ENCODE data around the gene SSPN.

SSPN gene

DNA sequence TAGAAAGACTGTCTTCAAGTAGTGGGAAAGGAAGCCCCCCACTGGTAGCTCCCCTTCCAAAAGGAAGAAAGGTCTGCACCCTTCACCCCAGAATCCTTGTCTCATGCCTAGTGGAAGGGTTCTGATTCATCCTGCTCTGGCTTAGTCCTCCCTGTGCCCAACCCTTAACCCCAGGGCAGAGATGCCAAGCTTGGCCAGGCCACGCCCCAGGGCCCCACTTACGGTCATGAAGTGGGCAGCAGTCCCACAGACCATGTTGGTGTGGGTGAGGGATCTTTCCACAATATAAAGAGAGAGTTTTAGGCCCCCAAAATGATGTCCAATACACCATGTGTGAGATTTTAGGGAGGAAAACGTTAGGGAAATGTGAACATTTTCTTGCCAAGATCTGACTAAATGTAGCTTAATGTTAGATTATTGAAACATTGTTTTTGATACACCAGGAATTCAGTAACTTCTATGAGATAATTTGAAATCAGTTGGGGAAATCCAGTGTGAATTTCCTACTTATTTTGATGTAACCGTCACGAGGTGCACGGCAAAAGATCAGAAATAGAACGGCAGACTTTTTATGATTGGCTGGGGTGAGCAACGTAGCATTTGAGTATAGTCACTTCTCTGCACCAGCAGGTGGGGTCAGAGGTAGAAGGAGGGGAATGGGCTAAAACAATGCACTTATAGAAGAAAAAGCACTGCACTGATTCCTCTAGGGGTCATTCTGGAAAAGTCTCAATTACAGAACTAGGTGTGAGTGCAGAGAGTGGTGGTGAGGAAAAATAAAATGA is 8.2 kb upstream of the SSPN start:
- no peak for DNase-seq (ENCODE audit: low spot score)

DNA sequence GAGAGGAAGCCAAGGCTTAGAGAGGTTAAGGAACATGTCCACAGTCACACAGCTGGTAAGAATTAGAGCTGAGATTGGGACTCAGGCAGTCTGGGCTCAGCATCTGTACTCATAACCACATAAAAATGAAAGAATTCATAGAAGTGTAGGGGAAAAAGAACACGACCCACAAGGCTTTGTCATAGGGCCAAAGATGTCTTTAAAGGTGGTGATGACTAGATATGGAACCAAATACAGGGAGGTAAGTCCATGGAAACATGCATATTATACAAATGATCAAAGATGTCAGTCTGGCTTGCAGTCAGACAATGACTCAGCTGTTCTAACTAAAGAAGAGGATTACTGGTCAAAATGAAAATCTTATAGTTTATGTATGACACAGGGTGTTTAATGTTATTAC is 7.2 kb upstream of the SSPN start:
- no peak for DNase-seq (ENCODE audit: low spot score)

DNA sequence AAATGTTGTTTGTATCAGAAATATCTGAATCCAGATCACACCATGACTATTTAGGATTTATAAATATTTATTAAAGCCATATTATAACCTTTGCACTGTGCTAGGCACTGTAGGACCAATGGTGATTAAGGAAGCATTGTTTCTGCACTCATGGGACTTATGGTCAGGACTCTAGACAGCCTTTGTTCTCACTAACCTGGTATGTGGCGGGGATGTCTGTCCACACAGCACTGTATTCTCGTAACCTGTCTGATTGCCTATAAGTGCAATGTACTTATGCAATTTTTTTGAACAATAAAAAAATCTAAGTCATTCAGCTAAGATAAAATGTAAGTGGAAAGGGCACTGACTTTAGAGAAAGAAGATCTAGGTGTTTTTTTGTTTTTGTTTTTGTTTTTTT is 6.7 kb upstream of the SSPN start:
- DNase-seq (ENCODE audit: low spot score) = no peak

DNA sequence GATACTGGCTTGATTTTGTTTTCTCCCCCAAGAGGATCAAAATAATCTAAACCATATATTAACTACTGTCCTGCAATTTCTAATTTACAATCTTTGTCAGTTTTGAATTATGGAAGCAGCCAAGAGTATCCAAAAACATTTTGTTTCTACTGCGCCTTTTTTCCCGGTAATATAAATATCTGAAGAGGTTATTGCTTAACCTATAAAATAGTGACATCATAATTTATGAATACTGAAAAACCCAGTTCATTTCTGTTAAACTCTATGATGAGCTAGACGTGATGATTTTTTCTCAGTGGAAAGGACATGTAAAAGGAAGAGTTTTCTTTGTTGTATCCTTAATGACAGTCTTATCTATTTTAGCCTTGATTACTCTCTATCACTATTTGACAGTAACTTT is 3.2 kb upstream of the SSPN start:
- DNase-seq (ENCODE audit: low spot score) = no peak

DNA sequence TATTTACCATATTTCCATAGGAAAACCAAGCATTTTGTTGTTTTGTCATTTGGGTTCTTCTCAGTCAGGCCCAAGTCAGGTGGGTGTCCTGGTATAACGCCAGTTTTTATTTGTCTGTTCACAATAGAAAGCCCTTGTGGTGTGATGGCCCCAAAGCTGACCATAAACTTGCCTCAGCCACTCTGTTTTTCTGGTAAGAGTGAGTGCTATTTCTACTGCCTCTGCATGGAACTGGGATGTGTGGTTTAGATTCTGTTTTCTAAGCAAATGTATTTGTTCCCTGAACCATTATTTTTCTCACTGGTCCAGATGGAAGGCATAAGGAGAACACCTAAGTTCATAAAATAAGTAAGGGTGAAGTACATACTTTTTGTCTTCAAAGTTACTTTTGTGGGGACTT is 1.8 kb upstream of the SSPN start:
- no peak for DNase-seq (ENCODE audit: low spot score)

DNA sequence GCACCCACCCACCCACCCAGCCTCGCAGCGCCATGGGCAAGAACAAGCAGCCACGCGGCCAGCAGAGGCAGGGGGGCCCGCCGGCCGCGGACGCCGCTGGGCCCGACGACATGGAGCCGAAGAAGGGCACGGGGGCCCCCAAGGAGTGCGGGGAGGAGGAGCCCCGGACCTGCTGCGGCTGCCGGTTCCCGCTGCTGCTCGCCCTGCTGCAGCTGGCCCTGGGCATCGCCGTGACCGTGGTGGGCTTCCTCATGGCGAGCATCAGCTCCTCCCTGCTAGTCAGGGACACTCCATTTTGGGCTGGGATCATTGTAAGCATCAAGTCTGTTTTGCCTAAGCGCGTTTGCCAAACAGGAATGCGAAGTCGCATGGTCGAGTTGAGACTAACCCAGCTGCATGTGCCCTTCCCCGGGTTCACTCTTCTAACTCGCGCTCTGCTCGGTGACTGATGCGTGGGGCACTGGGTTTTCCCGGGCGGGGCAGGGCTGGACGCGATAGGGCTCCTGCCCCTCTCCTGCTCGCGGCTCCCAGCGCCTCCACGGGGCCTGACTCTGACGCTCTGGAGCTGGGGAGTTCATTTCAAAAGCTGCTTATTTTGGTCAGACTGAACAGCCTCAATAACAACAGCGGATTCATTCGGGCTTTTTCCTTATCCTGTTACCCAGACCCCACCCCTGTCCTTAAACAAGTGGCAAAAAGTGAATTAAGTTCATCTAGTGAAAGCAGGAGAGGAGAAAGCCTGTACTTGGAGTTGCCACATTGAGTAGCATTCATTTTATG is 458 bp downstream of the SSPN start:
- peak; percentile 19 for DNase-seq (ENCODE audit: low spot score)

DNA sequence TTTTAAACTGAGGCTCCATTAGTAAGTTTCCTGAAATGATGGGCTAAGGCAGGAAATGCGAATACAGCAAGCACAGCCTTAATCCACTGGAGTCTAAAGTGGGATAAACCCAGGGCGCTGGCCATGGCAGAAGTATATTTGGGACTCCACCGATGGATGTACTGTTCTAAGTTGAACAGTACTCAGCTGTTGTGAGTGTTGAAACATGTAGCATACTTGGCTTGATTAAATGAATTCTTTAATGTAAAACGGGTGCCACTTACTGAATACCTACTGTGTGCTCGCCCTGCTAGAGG is 996 bp downstream of the SSPN start:
- DNase-seq (ENCODE audit: low spot score) = no peak

DNA sequence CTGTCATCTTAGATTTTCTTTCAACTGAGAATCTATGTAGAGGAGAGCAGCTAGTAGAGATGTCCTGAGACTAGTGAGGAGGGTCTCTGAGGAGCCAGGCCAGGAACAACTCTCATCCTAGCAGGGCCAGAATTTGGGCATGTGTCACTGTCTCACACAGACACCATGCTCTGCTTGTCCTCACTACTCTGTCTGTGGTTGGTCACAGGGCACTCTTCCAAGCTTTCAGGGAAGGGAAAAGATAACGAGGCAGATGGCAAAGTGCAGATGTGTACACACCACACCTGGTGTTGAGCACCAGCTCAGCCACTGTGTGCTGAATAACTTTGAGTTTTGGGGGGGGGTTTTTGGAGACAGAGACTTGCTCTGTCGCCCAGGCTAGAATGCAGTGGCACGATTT is 2.5 kb downstream of the SSPN start:
- DNase-seq (ENCODE audit: low spot score) = no peak

DNA sequence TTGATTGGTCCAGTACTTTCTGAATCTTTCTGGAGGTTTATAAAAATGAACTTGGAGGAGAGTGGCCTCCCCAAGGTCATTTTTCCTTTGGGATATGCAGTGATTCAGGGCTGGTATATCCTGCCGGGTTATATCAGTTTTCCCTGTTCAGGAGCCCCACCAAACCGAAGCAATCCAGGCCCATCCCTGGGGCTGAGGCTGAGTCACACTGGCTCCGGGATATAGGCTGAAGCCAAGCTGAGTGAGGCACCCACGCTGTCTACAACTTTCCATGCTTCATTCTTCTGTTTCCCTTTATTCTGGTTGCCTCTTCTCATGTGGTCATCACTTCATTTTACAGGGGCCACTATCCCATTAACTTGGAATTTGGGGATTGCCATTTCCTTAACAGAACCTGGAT is 3.4 kb downstream of the SSPN start:
- DNase-seq (ENCODE audit: low spot score) = no peak

DNA sequence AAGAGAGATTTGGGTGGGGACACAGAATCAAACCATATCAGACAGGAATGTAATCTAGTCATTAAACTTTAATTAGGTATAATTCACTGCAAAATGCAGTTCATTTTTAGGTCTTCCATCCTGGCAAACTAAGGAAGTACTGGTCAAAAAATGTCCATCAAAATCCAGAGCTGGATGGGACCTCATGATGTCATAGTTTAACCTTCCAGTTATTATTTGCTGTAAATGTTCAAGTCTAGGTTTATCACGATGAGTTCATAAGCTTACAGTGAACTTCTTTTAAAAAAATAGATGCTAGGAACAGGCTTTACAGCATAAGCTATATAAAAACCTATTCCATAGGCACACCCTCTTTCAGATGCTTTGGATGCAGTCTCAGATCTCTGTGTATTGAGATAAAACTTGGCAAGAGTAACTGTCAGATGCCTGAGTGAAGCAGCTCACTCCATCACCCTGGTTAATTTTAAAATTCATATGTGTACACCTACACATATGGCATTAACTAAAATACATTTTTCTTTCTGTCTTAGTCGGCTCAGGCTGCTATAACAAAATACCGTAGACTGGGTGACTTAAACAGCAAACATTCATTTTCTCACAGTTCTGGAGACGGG is 7.9 kb downstream of the SSPN start:
- DNase-seq (ENCODE audit: low spot score) = no peak

DNA sequence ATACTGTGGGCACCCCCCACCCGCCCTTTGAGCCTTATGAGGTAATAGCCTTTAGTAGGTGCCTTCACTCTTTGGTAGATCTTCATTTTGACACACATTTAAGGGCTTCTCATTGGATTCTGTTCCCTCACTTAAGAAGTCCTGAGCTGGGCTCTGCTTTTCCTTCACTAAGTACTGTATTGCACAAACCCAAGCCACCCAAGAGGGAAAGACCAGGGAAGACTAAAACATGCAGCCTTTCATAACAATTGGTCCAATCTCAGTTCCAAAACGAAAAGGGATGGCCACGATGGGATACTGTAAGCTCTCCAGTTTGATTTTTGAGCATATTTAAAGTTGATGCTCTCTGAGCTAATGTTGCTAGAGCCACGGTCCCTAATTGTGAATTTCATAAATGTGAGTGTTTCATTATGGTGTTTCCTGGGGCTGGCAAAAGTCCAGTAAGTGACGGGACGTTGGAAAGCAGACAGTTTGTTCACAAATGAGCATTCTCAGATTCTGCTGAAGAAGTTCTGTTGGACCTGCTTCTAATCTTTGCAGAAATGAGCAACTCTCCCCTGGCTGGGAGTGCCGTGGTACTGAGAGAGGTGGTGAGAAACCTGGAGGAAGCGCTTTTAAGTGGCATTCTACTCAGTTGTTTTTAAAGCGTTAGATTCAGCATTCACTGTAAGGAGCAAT is 9.4 kb downstream of the SSPN start:
- no peak for DNase-seq (ENCODE audit: low spot score)

DNA sequence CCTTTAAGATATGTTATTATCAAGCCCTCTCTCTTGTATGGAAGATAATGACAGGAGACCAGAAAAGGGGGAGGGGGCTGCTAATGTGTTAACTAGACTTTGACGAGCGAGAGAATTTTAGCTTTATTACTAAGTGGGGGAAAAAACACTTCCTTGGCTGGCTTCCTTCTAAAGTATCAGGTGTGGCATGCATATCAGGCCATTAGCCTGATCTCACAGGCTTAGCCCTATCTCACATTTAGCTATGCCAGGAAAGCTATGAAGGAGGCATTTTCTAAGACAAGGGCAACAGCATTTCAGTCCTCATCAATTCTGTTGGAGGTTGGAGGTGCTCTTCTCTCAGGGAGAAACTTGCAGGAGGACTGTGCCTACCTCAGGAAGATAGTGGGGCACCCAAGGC is 9.9 kb downstream of the SSPN start:
- DNase-seq (ENCODE audit: low spot score) = no peak

DNA sequence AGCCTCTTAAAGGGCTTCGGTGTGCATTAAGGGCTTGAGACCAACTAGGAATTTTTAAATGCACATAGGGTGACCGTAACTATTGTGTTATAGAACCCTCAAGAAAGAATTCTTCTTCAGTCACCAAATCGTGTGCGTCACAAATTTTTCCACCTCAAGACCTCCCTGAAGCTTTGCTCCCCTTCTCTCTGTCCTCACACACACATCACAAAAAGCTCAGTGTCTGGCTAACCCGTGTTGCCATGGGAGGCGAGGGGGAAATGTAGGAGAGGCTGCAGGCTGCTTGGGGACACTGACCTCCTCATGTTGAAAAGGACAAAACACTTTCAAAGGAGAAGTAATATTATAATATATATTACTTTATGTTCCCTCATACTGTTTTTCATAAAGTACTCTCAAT is 10.6 kb downstream of the SSPN start:
- DNase-seq (ENCODE audit: low spot score) = no peak

DNA sequence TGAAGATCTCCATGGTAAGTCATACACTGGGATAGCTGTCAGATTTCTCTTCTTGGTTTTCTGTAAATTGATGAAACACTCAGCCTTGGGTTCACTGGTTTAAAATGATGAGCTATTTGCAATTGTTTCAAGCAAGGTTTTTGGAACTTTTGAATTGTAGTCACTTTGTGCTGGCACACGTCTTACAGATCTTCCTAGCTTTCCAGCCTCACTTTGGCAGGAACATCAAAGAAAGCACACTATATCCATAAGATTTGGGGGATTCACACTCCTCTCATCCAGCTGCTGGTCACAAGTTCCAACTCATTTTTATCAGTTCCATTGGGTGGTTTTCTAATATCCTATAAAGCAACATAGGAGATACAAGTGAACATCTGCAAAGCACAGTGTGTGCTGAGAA is 16.0 kb downstream of the SSPN start:
- DNase-seq (ENCODE audit: low spot score) = no peak

DNA sequence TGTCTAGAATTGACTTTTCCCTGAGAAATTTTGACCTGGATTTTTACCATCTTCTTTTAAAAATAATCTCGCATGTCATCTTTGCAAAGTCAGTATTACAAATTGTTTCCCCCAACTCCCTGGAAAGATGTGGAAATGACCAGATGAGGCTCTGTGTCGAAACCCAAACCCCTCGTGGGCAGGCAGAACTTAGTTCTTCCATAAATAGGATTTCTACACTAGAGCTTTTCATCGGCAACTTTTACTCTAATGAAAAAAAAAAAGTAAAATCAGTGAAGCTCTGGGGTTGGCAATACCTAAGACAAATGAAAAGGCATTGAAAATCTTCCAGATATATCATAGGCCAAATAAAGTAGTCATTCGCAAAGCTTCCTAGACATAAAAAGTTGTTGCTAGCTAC is 17.0 kb downstream of the SSPN start:
- no peak for DNase-seq (ENCODE audit: low spot score)

DNA sequence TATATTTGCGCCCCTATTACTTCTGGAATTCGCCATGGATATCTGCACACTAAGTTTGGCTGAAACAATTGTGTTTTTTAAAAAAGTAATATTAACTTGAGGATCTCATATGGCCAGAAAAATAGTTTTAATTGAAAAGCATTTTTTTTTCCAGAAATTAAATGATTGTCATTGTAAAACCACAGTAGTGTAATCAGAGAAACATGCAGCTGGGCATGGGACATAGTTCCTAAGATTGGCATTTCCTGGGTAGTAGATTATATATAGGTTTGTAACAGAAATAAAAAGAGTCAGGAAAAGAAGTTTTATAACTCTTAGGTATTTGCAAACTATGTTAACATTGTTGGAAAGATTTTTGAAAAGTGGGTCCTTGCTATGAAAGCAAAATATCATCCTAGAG is 17.6 kb downstream of the SSPN start:
- DNase-seq (ENCODE audit: low spot score) = no peak

DNA sequence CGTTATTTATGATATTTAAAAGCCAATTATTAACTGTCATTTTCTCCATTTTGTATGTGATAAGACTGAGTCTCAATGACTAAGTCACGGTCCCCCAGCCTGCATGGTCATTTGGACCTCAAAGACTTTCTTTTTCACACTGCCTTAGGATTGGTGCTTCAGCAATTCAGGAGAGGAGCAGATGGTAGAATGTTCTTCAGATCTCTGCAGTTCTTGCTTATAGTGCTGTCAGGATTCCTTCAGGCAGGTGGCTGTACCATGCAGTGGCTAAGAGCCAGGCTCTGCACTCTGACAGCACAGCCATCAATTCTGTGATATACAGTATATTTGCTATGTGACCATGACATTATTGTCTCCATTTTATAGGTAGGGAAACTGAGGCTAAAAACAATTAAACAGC is 18.7 kb downstream of the SSPN start:
- DNase-seq (ENCODE audit: low spot score) = no peak

DNA sequence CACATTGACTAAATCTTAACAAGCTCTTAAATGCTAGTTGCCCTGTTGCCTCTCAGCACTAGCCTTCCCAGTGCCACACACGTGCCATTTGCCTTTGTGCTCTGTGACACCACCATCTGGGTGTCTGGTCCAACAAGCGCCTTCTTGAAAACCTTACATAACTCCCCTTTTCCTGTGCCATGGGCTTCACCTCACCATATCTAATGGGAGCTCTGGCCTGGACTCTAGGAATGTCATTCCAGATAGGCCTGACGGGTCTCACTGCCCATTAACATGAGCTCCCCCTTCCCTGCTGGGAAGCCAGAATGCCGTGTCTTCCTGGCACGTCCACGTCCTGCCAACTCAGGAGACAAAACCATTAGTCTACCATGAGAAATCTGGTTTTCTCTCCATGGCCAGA is 24.4 kb downstream of the SSPN start:
- no peak for DNase-seq (ENCODE audit: low spot score)

DNA sequence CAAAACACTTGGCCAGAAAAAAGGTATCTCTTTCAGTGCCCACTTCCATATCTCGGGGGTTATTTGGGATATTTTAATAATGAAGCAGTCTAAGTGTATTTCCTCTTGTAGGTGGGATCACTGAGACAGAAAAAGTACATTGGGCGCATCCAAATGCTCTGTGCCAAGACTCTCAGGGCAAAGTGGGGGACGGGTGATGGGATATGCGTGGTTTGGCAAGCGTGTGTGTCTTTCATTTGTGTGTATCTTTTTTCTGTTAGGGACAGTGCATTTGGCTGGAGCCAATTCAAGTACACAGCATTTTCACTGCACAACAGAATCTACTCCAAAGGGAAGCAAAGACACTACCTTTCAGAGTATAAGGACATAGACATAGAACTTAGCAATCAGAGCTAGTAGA is 29.3 kb downstream of the SSPN start:
- no peak for DNase-seq (ENCODE audit: low spot score)

DNA sequence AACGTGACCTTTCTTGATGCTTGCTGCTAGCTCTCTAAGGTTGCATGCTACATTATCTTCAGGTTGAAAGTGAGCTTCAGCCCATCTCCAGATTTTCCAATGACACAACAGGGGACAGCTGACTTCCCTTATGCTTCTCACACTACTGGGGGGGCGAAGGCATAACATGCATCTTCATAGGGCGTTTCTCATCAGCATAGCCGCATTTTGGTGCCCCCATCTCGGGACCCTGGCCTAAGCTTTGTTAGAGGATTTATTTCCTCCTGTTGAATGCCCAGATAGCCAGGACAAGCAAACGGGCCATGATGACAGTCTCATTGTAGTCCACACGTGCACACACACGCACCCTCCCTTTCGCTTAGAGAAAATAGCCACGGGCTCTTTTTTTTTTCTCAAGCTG is 30.7 kb downstream of the SSPN start:
- no peak for DNase-seq (ENCODE audit: low spot score)

DNA sequence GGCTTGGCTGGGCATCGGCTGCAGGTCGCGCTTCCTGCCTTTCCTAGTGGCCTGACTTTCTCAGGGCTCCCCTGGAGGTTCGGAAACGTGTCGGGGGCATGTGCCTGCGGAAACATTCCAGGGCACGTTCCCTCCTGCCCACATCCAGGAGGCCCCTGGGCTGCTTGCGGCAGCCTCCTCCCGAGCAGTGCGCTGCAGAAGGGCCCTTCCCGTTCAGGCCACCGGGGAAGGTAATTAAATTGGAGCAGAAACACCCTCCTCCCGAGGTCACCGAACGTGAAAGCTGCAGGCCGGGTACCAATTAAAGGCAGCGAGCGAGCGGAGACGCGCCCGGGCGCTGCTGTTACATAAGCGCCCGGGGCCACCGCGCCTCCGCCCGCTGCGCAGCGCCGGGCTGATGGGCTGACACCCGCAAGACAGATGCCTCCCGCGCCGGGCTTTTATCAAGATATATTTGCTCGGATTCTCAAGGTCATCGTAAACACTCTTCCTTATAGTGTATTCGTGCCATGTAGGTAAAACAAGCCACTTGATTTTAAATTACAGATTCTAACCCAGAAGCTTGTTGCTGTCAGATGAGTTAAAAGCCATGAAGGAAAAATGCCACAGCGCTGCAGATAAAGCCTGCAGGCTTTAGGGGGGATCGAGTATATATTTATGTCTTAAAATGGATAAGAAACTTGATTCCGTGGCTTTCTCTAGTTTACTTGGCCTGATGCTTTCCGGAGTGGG is 31.4 kb downstream of the SSPN start:
- no peak for DNase-seq (ENCODE audit: low spot score)

DNA sequence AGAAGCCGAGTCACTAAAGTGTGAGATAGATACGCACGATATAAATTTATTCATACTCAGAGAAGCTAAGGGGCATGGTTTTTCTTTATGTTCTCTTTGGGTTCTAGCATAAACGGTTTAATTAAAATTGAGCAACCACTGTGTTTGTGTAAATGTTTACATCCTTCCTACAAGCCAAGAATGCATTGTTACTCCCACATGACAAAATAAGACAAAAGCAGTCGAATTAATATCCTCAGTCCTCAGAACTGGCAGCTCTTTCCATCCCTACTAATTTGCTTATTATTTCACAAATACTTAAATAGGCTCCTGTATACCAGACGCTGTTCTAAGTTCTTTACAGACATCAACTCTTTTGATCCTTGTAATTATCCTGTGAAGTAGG is 32.0 kb downstream of the SSPN start:
- no peak for DNase-seq (ENCODE audit: low spot score)
